ENCODE measurements around the gene SLC24A3. TPM values are rescaled to one million over a fixed set of nuclear protein-coding genes. Genes with fewer than 3 reads are reported as not detected.

The SLC24A3 gene
- total RNA-seq, 1 donor from 2014 or later = 0.11 TPM

GRCh38 chr20:19502169-19502568, 289.7 kb downstream of the SLC24A3 start:
- Mint-ChIP-seq H3K36me3 (ENCODE audit: unreplicated experiment) (no peaks in the 10 kb centered on the region), H3K9me3 (ENCODE audit: unreplicated experiment) (no peaks in the 10 kb centered on the region), H3K4me1 (ENCODE audit: unreplicated experiment) (no peaks in the 10 kb centered on the region), H3K27me3 (ENCODE audit: unreplicated experiment) (no peaks in the 10 kb centered on the region), H3K27ac (ENCODE audit: unreplicated experiment) (no peak overlapping the region), H3K4me3 (ENCODE audit: unreplicated experiment) (no peak overlapping the region)
- no peak for DNase-seq (ENCODE audit: extremely low spot score, unreplicated experiment)
- TF ChIP-seq, protein P1, sequence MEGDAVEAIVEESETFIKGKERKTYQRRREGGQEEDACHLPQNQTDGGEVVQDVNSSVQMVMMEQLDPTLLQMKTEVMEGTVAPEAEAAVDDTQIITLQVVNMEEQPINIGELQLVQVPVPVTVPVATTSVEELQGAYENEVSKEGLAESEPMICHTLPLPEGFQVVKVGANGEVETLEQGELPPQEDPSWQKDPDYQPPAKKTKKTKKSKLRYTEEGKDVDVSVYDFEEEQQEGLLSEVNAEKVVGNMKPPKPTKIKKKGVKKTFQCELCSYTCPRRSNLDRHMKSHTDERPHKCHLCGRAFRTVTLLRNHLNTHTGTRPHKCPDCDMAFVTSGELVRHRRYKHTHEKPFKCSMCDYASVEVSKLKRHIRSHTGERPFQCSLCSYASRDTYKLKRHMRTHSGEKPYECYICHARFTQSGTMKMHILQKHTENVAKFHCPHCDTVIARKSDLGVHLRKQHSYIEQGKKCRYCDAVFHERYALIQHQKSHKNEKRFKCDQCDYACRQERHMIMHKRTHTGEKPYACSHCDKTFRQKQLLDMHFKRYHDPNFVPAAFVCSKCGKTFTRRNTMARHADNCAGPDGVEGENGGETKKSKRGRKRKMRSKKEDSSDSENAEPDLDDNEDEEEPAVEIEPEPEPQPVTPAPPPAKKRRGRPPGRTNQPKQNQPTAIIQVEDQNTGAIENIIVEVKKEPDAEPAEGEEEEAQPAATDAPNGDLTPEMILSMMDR (IDR thresholded peaks at IDR 0.05) = no peak

DNA sequence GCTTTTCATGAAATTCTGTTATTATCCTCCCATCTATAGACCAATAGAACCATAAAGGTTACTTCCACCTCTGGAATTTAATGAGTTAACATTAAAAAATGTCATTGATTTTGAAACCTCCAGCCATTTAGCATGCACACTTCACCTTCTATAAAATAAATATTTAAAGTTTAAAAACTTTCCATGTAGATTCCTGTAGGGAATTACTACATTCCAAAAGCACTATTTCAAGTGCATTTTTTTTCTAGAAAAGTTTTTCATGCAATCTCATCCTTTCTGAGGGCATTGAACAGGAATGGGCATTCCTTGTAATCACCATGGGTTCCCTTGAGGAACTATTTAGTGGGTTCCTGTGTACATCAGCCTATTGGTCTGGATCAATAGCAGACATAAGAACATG, 291.8 kb downstream of the SLC24A3 start:
- Mint-ChIP-seq H3K27me3 (ENCODE audit: unreplicated experiment) (no peaks in the 10 kb centered on the region), H3K4me3 (ENCODE audit: unreplicated experiment) (no peak overlapping the region), H3K4me1 (ENCODE audit: unreplicated experiment) (no peaks in the 10 kb centered on the region), H3K9me3 (ENCODE audit: unreplicated experiment) (no peaks in the 10 kb centered on the region), H3K27ac (ENCODE audit: unreplicated experiment) (no peak overlapping the region), H3K36me3 (ENCODE audit: unreplicated experiment) (no peaks in the 10 kb centered on the region)
- no peak for DNase-seq (ENCODE audit: extremely low spot score, unreplicated experiment)
- TF ChIP-seq, protein P1 (IDR thresholded peaks at IDR 0.05) = no peak

DNA sequence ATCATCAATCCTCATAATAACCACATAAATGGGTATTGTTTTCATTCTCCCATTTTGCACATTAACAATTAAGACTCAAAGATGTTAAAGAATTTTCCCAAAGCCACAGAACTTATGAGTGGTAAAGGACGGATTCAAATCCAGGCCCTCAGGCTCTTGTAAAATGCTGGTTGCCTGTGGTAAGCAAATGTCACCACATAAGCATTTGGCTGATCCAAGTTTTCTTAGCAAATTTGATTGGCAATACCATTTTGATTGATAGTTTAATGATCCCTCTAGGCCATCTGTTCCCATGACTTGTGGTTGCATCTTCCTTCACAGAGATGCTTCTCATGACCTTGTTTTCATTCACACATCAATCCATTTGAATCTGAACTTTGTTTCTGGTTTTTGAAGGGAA, 293.6 kb downstream of the SLC24A3 start:
- TF ChIP-seq, protein P1 (IDR thresholded peaks at IDR 0.05) = no peak
- Mint-ChIP-seq H3K36me3 (ENCODE audit: unreplicated experiment) (no peaks in the 10 kb centered on the region), H3K9me3 (ENCODE audit: unreplicated experiment) (no peaks in the 10 kb centered on the region), H3K4me1 (ENCODE audit: unreplicated experiment) (no peaks in the 10 kb centered on the region), H3K4me3 (ENCODE audit: unreplicated experiment) (no peak overlapping the region), H3K27me3 (ENCODE audit: unreplicated experiment) (no peaks in the 10 kb centered on the region), H3K27ac (ENCODE audit: unreplicated experiment) (no peak overlapping the region)
- DNase-seq (ENCODE audit: extremely low spot score, unreplicated experiment) = no peak

DNA sequence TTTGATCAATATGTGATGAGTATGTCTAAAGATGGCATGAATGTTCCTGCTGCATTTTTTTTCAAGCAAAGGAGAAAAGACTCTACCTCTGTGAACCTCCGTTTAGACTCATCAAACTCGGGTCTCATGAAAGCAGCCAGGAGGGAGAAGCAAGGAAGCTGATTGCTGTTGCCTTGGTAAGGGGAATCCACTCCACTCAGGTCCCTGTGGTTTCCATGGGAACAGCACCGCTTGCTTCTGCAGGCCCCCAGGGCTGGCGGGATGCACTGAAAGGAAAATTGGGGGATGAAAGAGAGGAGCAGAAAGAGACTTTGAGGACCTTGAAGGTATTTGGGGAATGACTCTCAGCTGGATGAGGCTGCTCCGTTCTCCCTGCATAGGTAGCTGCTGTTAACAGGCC, 296.0 kb downstream of the SLC24A3 start:
- H3K27ac Mint-ChIP-seq (ENCODE audit: unreplicated experiment) = no peak overlapping the region
- DNase-seq (ENCODE audit: extremely low spot score, unreplicated experiment) = no peak
- no peak overlapping the region for H3K4me3 Mint-ChIP-seq (ENCODE audit: unreplicated experiment)
- H3K36me3 Mint-ChIP-seq (ENCODE audit: unreplicated experiment) = no peaks in the 10 kb centered on the region
- H3K9me3 Mint-ChIP-seq (ENCODE audit: unreplicated experiment) = no peaks in the 10 kb centered on the region
- no peaks in the 10 kb centered on the region for H3K4me1 Mint-ChIP-seq (ENCODE audit: unreplicated experiment)
- TF ChIP-seq, protein P1 (IDR thresholded peaks at IDR 0.05) = no peak
- H3K27me3 Mint-ChIP-seq (ENCODE audit: unreplicated experiment) = no peaks in the 10 kb centered on the region

DNA sequence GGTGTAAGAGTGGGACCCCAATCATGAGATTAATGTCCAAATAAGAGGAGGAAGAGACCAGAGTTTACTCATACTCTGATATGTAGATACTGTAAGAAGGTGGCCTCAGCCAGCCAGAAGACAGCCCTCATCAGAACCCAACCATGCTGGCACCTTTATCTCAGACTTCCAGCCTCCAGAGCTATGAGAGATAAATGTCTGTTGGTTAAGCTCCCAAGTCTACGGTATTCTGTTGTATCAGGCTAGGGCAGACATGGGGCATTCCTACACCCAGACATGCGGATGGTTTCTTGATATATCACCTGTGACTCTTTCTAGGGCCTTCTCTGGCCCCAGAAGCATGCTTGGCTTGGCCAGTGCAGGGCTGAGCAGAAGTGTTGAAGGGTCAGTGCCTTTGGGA, 298.2 kb downstream of the SLC24A3 start:
- TF ChIP-seq, protein P1 (IDR thresholded peaks at IDR 0.05) = no peak

More for the DNA sequence above, 298.2 kb downstream of the SLC24A3 start:
- no peak for DNase-seq (ENCODE audit: extremely low spot score, unreplicated experiment)
- H3K9me3 Mint-ChIP-seq (ENCODE audit: unreplicated experiment) = no peaks in the 10 kb centered on the region
- no peak overlapping the region for H3K27ac Mint-ChIP-seq (ENCODE audit: unreplicated experiment)
- H3K4me1 Mint-ChIP-seq (ENCODE audit: unreplicated experiment) = no peaks in the 10 kb centered on the region
- no peaks in the 10 kb centered on the region for H3K27me3 Mint-ChIP-seq (ENCODE audit: unreplicated experiment)
- no peak overlapping the region for H3K4me3 Mint-ChIP-seq (ENCODE audit: unreplicated experiment)
- H3K36me3 Mint-ChIP-seq (ENCODE audit: unreplicated experiment) = no peaks in the 10 kb centered on the region
